Measurements from ENCODE around the gene WDR13.
"Not testable (repeated sequence)": the region's sequence is repeated elsewhere in the genome, so short reads cannot be mapped to it uniquely, and the experiment has no call there.

Gene WDR13

GRCh38 chrX:48649102-48649501, 51.8 kb downstream of the WDR13 start:
- FAIRE-seq (no peak), DNase-seq (ENCODE audit: insufficient read length, low spot score) (no peak)

DNA sequence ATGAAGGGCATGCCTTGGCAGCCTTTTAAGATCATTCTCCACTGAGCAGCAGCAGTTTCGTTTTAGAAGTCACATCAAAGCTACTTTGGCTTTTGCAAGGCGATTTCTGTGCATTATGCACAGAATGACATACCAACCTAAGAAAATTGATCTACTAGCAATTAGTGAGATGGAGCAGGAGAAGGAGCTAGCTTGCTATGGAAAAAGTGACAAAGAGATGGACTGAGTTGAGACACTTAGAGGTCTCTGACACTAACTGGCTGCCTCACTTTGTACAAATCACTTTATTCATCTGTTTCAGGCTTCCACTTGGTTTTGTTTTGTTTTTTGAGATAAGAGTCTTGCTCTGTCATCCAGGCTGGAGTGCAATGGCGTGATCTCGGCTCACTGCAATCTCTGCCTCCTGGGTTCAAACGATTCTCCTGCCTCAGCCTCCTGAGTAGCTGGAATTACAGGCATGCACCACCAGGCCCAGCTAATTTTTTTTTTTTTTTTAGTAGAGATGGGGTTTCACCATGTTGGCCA, 54.8 kb downstream of the WDR13 start:
- not testable (repeated sequence) for FAIRE-seq

DNA sequence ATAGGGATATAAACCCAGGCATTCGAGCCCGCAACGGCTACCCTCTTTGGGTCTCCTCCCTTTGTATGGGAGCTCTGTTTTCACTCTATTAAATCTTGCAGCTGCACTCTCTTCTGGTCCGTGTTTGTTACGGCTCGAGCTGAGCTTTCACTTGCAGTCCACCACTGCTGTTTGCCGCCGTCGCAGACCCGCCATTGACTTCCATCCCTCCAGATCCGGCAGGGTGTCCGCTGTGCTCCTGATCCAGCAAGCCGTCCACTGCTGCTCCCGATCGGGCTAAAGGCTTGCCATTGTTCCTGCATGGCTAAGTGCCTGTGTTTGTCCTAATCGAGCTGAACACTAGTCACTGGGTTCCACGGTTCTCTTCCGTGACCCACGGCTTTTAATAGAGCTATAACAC, 57.5 kb downstream of the WDR13 start:
- not testable (repeated sequence) for FAIRE-seq; DNase-seq (ENCODE audit: insufficient read length, low spot score)

More for the DNA sequence above, 54.8 kb downstream of the WDR13 start:
- DNase-seq (ENCODE audit: insufficient read length, low spot score), result not testable (repeated sequence)
